Fibroblast of lung (primary cell): ENCODE data around the gene SERPINA9.

Source experiments
- EZH2 ChIP-seq: IDR thresholded peaks from 2 replicates; pipeline ENCODE4 v1.5.1; 2012; ENCODE audit warnings: low read length, control low read depth, mild to moderate bottlenecking; ENCODE audit errors: missing control alignments
- TF ChIP-seq, protein P1 (sequence below), 2 donors: IDR thresholded peaks in 1 of 2; conservative IDR thresholded peaks in 1 of 2; 1 replicate in 1 of 2; 2 replicates in 1 of 2; pipeline ENCODE4 v1.5.1; 2011 to 2012; ENCODE audit warnings: low read length in 2 of 2, control low read depth in 1 of 2, inconsistent platforms in 1 of 2, low read depth in 1 of 2, mild to moderate bottlenecking in 1 of 2

DNA sequence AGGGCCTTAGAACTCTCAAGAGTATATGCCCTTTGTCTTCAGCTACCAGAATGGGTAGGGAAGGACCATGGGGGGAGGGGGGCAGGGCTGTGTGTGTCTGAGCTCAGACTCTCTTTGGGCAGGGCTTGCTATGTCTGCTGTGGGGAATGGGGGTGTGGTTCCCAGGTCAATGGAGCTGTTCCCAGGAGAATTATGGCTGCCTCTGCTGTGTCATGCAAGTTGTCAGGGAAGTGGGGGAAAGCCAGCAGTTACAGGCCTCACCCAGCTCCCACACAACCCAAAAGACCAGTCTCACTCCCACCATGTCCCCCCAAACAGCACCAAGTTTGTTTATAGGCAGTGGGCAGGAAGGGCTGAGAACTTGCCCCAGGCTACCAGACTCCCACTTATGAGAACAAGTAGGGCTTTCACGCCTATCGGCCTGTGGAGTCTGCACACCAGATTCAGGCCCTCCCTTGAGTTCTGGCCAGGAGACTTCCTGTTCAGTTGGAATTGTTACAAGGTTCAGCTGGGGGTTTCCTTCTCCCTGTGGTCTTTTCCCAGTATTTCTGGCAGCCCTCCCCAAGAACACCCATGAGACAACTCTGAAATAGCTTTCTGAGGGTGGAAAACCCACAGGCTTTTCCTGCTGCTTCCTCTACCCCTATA lies 17.3 kb downstream of the SERPINA9 start:
- TF ChIP-seq, protein P1, sequence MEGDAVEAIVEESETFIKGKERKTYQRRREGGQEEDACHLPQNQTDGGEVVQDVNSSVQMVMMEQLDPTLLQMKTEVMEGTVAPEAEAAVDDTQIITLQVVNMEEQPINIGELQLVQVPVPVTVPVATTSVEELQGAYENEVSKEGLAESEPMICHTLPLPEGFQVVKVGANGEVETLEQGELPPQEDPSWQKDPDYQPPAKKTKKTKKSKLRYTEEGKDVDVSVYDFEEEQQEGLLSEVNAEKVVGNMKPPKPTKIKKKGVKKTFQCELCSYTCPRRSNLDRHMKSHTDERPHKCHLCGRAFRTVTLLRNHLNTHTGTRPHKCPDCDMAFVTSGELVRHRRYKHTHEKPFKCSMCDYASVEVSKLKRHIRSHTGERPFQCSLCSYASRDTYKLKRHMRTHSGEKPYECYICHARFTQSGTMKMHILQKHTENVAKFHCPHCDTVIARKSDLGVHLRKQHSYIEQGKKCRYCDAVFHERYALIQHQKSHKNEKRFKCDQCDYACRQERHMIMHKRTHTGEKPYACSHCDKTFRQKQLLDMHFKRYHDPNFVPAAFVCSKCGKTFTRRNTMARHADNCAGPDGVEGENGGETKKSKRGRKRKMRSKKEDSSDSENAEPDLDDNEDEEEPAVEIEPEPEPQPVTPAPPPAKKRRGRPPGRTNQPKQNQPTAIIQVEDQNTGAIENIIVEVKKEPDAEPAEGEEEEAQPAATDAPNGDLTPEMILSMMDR (conservative IDR thresholded peaks at IDR 0.05 in 1 of 2, IDR thresholded peaks at IDR 0.05 in 1 of 2; ENCODE audit: low read depth in 1 of 2, low read length in 2 of 2) = no peak
- no peak for TF ChIP-seq EZH2
